GM12878 (cell line): ENCODE results near the gene COQ4.

Experiments
- BCLAF1 ChIP-seq: fragments of 450-650 bp; IDR thresholded peaks from 2 replicates; pipeline ENCODE4 v1.6.1; 2017; ENCODE audit warnings: antibody characterized with exemption, mild to moderate bottlenecking, moderate library complexity
- BRCA1 ChIP-seq: IDR thresholded peaks from 2 replicates; pipeline ENCODE4 v1.6.1; 2011; ENCODE audit warnings: low read depth, low read length, improper control_type of control experiment
- EZH2 ChIP-seq: IDR thresholded peaks from 2 replicates; pipeline ENCODE4 v1.6.1; 2012; ENCODE audit warnings: low read depth, mild to moderate bottlenecking, control low read depth, inconsistent platforms, low read length, borderline replicate concordance; ENCODE audit not compliant: control insufficient read depth
- JUND ChIP-seq: IDR thresholded peaks from 2 replicates; pipeline ENCODE4 v1.6.1; 2012; ENCODE audit warnings: low read depth, mild to moderate bottlenecking, low read length, improper control_type of control experiment, moderate library complexity
- MTA2 ChIP-seq: fragments of 450-650 bp; IDR thresholded peaks from 2 replicates; pipeline ENCODE4 v1.6.1; 2016; ENCODE audit warnings: low read depth, mild to moderate bottlenecking, moderate library complexity
- TF ChIP-seq, protein P1 (sequence below), 3 experiments: IDR thresholded peaks in 2 of 3; conservative IDR thresholded peaks in 1 of 3; 2 replicates each; pipeline ENCODE4 v1.5.1; 2011; ENCODE audit warnings: low read depth in 3 of 3, low read length in 3 of 3, mild to moderate bottlenecking in 3 of 3, control low read depth in 2 of 3, moderate library complexity in 2 of 3, inconsistent platforms in 1 of 3, mixed read lengths in 1 of 3; ENCODE audit not compliant: control insufficient read depth in 2 of 3, insufficient read depth in 1 of 3; ENCODE audit errors: extremely low read depth in 1 of 3

GRCh38 chr9:128321879-128322403 is 698 bp upstream of the COQ4 start:
- no peak for TF ChIP-seq BCLAF1
- TF ChIP-seq, protein P1, sequence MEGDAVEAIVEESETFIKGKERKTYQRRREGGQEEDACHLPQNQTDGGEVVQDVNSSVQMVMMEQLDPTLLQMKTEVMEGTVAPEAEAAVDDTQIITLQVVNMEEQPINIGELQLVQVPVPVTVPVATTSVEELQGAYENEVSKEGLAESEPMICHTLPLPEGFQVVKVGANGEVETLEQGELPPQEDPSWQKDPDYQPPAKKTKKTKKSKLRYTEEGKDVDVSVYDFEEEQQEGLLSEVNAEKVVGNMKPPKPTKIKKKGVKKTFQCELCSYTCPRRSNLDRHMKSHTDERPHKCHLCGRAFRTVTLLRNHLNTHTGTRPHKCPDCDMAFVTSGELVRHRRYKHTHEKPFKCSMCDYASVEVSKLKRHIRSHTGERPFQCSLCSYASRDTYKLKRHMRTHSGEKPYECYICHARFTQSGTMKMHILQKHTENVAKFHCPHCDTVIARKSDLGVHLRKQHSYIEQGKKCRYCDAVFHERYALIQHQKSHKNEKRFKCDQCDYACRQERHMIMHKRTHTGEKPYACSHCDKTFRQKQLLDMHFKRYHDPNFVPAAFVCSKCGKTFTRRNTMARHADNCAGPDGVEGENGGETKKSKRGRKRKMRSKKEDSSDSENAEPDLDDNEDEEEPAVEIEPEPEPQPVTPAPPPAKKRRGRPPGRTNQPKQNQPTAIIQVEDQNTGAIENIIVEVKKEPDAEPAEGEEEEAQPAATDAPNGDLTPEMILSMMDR (IDR thresholded peaks at IDR 0.05 in 2 of 3, conservative IDR thresholded peaks at IDR 0.05 in 1 of 3; ENCODE audit: control insufficient read depth in 2 of 3, extremely low read depth in 1 of 3, insufficient read depth in 1 of 3, low read depth in 3 of 3, low read length in 3 of 3), result no peak
- TF ChIP-seq JUND, result no peak
- no peak for TF ChIP-seq BRCA1
- no peak for TF ChIP-seq EZH2
- no peak for TF ChIP-seq MTA2
